HEK293 (cell line): ENCODE measurements around the gene TRAF3IP1.

ENCODE experiments used
- CTCF ChIA-PET: fragments of 350-600 bp; formaldehyde crosslinking; extraction: SDS; loops from one replicate; lab custom pipeline; 2021; ENCODE audit warnings: antibody characterized with exemption; lab: Yijun Ruan, JAX
- POLR2A ChIA-PET: fragments of 300-600 bp; formaldehyde crosslinking; extraction: SDS; loops from one replicate; lab custom pipeline; 2020; ENCODE audit warnings: antibody characterized with exemption, inconsistent platforms; lab: Yijun Ruan, JAX
- H3K27ac ChIP-seq: fragments of 200-500 bp; sonication (Bioruptor generic); 2 replicates; pipeline ENCODE4 v1.5.1; 2014; ENCODE audit warnings: low read depth, low read length, control low read depth, inconsistent platforms; ENCODE audit errors: extremely low read depth
- H3K36me3 ChIP-seq, 2 experiments: fragments of 200-500 bp in 1 of 2; sonication (Bioruptor generic) in 1 of 2; 1 replicate in 1 of 2; 2 replicates in 1 of 2; pipeline ENCODE4 v1.5.1; 2014 to 2017; ENCODE audit warnings: inconsistent platforms in 2 of 2, low read length in 2 of 2; ENCODE audit not compliant: control insufficient read depth in 2 of 2, insufficient read depth in 1 of 2
- H3K4me1 ChIP-seq: fragments of 200-500 bp; sonication (Bioruptor generic); 2 replicates; pipeline ENCODE4 v1.5.1; 2014; ENCODE audit warnings: mild to moderate bottlenecking, low read length, inconsistent platforms; ENCODE audit not compliant: control insufficient read depth, insufficient read depth
- H3K4me3 ChIP-seq: 2 replicates; pipeline ENCODE4 v1.5.1; 2011; ENCODE audit warnings: low read depth, mild to moderate bottlenecking, control low read depth, low read length, moderate library complexity
- H3K9me3 ChIP-seq: fragments of 200-500 bp; sonication (Bioruptor generic); 2 replicates; pipeline ENCODE4 v1.5.1; 2014; ENCODE audit warnings: low read depth, low read length, inconsistent platforms; ENCODE audit not compliant: control insufficient read depth, insufficient read depth
- GFI1B ChIP-seq: fragments of 450-650 bp; formaldehyde crosslinking; IDR thresholded peaks from 2 replicates; pipeline ENCODE4 v1.5.1; 2016; ENCODE audit warnings: missing biosample characterization, missing genetic modification characterization
- GLIS2 ChIP-seq: fragments of 450-650 bp; formaldehyde crosslinking; IDR thresholded peaks from 2 replicates; pipeline ENCODE4 v1.5.1; 2016; ENCODE audit warnings: missing biosample characterization, missing genetic modification characterization
- MZF1 ChIP-seq: fragments of 450-650 bp; formaldehyde crosslinking; IDR thresholded peaks from 2 replicates; pipeline ENCODE4 v1.5.1; 2017; ENCODE audit warnings: missing biosample characterization, missing genetic modification characterization, borderline replicate concordance
- SCRT2 ChIP-seq: fragments of 450-650 bp; formaldehyde crosslinking; IDR thresholded peaks from 2 replicates; pipeline ENCODE4 v1.5.1; 2016; ENCODE audit warnings: missing biosample characterization, missing genetic modification characterization
- TSHZ1 ChIP-seq: fragments of 450-650 bp; formaldehyde crosslinking; IDR thresholded peaks from 2 replicates; pipeline ENCODE4 v1.5.1; 2016; ENCODE audit warnings: missing biosample characterization, missing genetic modification characterization, borderline replicate concordance
- ZBTB21 ChIP-seq: fragments of 450-650 bp; formaldehyde crosslinking; IDR thresholded peaks from 2 replicates; pipeline ENCODE4 v1.5.1; 2017; ENCODE audit warnings: missing biosample characterization, missing genetic modification characterization
- ZBTB26 ChIP-seq: fragments of 450-650 bp; formaldehyde crosslinking; optimal IDR thresholded peaks from 2 replicates; pipeline ENCODE3; 2016; ENCODE audit warnings: missing biosample characterization, mild to moderate bottlenecking, missing genetic modification characterization
- ZFP3 ChIP-seq: fragments of 450-650 bp; formaldehyde crosslinking; IDR thresholded peaks from 2 replicates; pipeline ENCODE4 v1.5.1; 2016; ENCODE audit warnings: low read depth, missing biosample characterization, missing genetic modification characterization
- ZFP69B ChIP-seq: fragments of 450-650 bp; formaldehyde crosslinking; IDR thresholded peaks from 2 replicates; pipeline ENCODE4 v1.5.1; 2016; ENCODE audit warnings: missing biosample characterization, missing genetic modification characterization
- ZNF148 ChIP-seq: fragments of 450-650 bp; formaldehyde crosslinking; IDR thresholded peaks from 2 replicates; pipeline ENCODE4 v1.5.0; 2017; ENCODE audit warnings: missing biosample characterization, missing genetic modification characterization, borderline replicate concordance
- ZNF221 ChIP-seq: fragments of 450-650 bp; formaldehyde crosslinking; IDR thresholded peaks from 2 replicates; pipeline ENCODE4 v1.5.1; 2017; ENCODE audit warnings: missing biosample characterization, missing genetic modification characterization, borderline replicate concordance
- ZNF324 ChIP-seq: fragments of 450-650 bp; formaldehyde crosslinking; IDR thresholded peaks from 2 replicates; pipeline ENCODE4 v1.5.1; 2016; ENCODE audit warnings: missing biosample characterization, missing genetic modification characterization
- ZNF391 ChIP-seq: fragments of 450-650 bp; formaldehyde crosslinking; IDR thresholded peaks from 2 replicates; pipeline ENCODE4 v1.5.1; 2016; ENCODE audit warnings: low read depth, missing biosample characterization, missing genetic modification characterization, borderline replicate concordance
- ZNF529 ChIP-seq: fragments of 450-650 bp; formaldehyde crosslinking; IDR thresholded peaks from 2 replicates; pipeline ENCODE4 v1.5.1; 2017; ENCODE audit warnings: missing genetic modification characterization, missing biosample characterization; ENCODE audit not compliant: insufficient replicate concordance
- ZNF548 ChIP-seq: fragments of 450-650 bp; formaldehyde crosslinking; IDR thresholded peaks from 2 replicates; pipeline ENCODE4 v1.5.1; 2016; ENCODE audit warnings: missing biosample characterization, missing genetic modification characterization
- ZNF596 ChIP-seq: fragments of 450-650 bp; IDR thresholded peaks from 2 replicates; pipeline ENCODE4 v1.5.0; 2018; ENCODE audit warnings: missing biosample characterization, mild to moderate bottlenecking, missing genetic modification characterization, moderate library complexity
- ZNF600 ChIP-seq: fragments of 450-650 bp; formaldehyde crosslinking; IDR thresholded peaks from 2 replicates; pipeline ENCODE4 v1.5.1; 2016; ENCODE audit warnings: missing biosample characterization, missing genetic modification characterization
- ZNF701 ChIP-seq: fragments of 450-650 bp; formaldehyde crosslinking; IDR thresholded peaks from 2 replicates; pipeline ENCODE4 v1.5.1; 2016; ENCODE audit warnings: missing biosample characterization, missing genetic modification characterization
- TF ChIP-seq, protein P1 (sequence below): fragments of 450-650 bp; formaldehyde crosslinking; IDR thresholded peaks from 2 replicates; pipeline ENCODE4 v1.5.1; 2016; ENCODE audit warnings: missing biosample characterization, missing genetic modification characterization
- TF ChIP-seq, protein P2 (sequence below): fragments of 450-650 bp; formaldehyde crosslinking; IDR thresholded peaks from 2 replicates; pipeline ENCODE4 v1.5.1; 2016; ENCODE audit warnings: missing biosample characterization, missing genetic modification characterization
- TF ChIP-seq, protein P3 (sequence below): fragments of 450-650 bp; formaldehyde crosslinking; IDR thresholded peaks from 2 replicates; pipeline ENCODE4 v1.5.1; 2016; ENCODE audit warnings: missing biosample characterization, missing genetic modification characterization

Gene TRAF3IP1

GRCh38 chr2:238302087-238302486 lies 18.2 kb upstream of the TRAF3IP1 start:
- no peaks in the 10 kb centered on the region for H3K4me1 ChIP-seq
- no peak overlapping the region for H3K27ac ChIP-seq
- H3K36me3 ChIP-seq: no peaks in the 10 kb centered on the region
- H3K4me3 ChIP-seq: no peak overlapping the region
- TF ChIP-seq ZNF324 (tag by site-specific recombination): no peak
- TF ChIP-seq ZNF221 (tag by site-specific recombination): no peak
- no peak for TF ChIP-seq ZBTB26
- no peaks in the 10 kb centered on the region for H3K9me3 ChIP-seq
- POLR2A ChIA-PET: no interaction called here
- CTCF ChIA-PET: interaction anchor here (0.7 kb wide), 1 partner anchor 38 kb away, joined by 3 read pairs; no protein-coding TSS in a partner anchor

GRCh38 chr2:238302751-238303150 lies 17.6 kb upstream of the TRAF3IP1 start:
- TF ChIP-seq ZNF596 (tag by site-specific recombination) (no peak), ZFP3 (tag by site-specific recombination) (no peak), ZBTB21 (tag by site-specific recombination) (no peak), ZFP69B (tag by site-specific recombination) (no peak), ZNF701 (tag by site-specific recombination) (no peak), GLIS2 (tag by site-specific recombination) (no peak), GFI1B (tag by site-specific recombination) (no peak), TSHZ1 (tag by site-specific recombination) (no peak), ZNF391 (tag by site-specific recombination) (no peak)
- H3K4me3 ChIP-seq: no peak overlapping the region
- ChIA-PET CTCF (no interaction called here), POLR2A (no interaction called here)
- H3K4me1 ChIP-seq: no peaks in the 10 kb centered on the region
- no peak overlapping the region for H3K27ac ChIP-seq
- no peaks in the 10 kb centered on the region for H3K9me3 ChIP-seq
- H3K36me3 ChIP-seq: no peaks in the 10 kb centered on the region

DNA sequence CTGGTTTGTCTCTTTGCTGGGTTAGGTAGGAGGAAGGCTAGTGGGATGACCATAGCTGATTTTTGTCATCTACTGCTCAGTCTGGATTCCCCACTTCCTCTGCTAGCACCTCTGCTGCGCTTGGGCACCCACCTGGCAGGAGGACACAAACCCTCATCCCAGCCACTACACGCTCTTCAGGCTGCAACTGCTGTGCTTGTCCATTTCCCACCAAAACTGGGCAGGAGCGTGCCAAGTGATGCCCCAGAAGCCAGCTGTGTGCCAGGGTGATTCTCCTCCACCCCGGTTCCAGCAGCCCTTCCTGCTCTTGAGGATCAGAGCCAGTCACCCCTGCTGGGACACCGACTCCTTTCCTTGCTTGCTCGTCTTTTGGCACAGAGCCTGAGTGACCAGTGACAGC lies 16.2 kb upstream of the TRAF3IP1 start:
- H3K36me3 ChIP-seq: no peaks in the 10 kb centered on the region
- ChIA-PET POLR2A (no interaction called here), CTCF (interaction anchor here (0.6 kb wide), 1 partner anchor 15 kb away, joined by 3 read pairs; no protein-coding TSS in a partner anchor)
- H3K4me1 ChIP-seq: no peaks in the 10 kb centered on the region
- no peak overlapping the region for H3K4me3 ChIP-seq
- no peak overlapping the region for H3K27ac ChIP-seq
- no peaks in the 10 kb centered on the region for H3K9me3 ChIP-seq
- TF ChIP-seq ZNF600 (tag by site-specific recombination) (no peak), SCRT2 (no peak), ZNF148 (tag by site-specific recombination) (no peak), MZF1 (tag by site-specific recombination) (no peak), ZNF529 (no peak), ZNF548 (tag by site-specific recombination) (no peak)
- TF ChIP-seq, protein P1, sequence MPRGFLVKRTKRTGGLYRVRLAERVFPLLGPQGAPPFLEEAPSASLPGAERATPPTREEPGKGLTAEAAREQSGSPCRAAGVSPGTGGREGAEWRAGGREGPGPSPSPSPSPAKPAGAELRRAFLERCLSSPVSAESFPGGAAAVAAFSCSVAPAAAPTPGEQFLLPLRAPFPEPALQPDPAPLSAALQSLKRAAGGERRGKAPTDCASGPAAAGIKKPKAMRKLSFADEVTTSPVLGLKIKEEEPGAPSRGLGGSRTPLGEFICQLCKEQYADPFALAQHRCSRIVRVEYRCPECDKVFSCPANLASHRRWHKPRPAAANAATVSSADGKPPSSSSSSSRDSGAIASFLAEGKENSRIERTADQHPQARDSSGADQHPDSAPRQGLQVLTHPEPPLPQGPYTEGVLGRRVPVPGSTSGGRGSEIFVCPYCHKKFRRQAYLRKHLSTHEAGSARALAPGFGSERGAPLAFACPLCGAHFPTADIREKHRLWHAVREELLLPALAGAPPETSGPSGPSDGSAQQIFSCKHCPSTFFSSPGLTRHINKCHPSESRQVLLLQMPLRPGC (tag by site-specific recombination): no peak
- TF ChIP-seq, protein P2, sequence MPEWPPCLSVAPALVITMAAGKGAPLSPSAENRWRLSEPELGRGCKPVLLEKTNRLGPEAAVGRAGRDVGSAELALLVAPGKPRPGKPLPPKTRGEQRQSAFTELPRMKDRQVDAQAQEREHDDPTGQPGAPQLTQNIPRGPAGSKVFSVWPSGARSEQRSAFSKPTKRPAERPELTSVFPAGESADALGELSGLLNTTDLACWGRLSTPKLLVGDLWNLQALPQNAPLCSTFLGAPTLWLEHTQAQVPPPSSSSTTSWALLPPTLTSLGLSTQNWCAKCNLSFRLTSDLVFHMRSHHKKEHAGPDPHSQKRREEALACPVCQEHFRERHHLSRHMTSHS (tag by site-specific recombination): no peak
- TF ChIP-seq, protein P3, sequence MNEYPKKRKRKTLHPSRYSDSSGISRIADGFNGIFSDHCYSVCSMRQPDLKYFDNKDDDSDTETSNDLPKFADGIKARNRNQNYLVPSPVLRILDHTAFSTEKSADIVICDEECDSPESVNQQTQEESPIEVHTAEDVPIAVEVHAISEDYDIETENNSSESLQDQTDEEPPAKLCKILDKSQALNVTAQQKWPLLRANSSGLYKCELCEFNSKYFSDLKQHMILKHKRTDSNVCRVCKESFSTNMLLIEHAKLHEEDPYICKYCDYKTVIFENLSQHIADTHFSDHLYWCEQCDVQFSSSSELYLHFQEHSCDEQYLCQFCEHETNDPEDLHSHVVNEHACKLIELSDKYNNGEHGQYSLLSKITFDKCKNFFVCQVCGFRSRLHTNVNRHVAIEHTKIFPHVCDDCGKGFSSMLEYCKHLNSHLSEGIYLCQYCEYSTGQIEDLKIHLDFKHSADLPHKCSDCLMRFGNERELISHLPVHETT (tag by site-specific recombination): no peak
